Measurements from ENCODE around the gene AKNA. TPM values are rescaled to one million over a fixed set of nuclear protein-coding genes. Genes with fewer than 3 reads are reported as not detected.

The AKNA gene
- total RNA-seq, 1 donor, result 27.9 TPM

DNA sequence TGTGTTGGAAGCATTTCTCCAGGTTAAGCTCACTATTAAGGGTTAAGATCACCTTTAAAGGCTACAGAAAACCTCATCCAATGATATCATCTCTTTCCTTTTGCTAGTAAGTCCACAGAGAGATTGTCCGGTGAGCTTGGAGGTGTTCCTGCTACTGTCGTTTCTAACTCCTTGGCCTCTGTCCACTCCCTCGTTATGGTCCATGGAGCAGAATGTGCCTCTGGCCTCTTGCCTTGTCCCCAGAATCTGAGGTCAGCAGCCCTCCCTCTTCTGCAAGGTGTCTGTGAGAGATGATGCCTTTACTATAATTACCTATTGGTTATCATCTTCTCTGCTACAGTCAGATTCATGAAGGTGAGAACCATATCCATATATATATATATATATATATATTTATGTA, 43.1 kb downstream of the AKNA start:
- no peak for DNase-seq (ENCODE audit: insufficient read length, low spot score, missing footprints)
- Histone ChIP-seq H3K36me3 (ENCODE audit: insufficient read depth, low read length) (peaks cover 60% of the 10 kb centered on the region), H2AFZ (ENCODE audit: low read length) (no peak overlapping the region), H3K4me2 (ENCODE audit: insufficient read depth, low read length) (no peak overlapping the region), H3K4me3 (ENCODE audit: insufficient read depth, low read length) (no peak overlapping the region), H3K27me3 (ENCODE audit: insufficient read depth, low read length) (no peaks in the 10 kb centered on the region), H4K20me1 (ENCODE audit: insufficient read depth, low read length) (no peaks in the 10 kb centered on the region), H3K79me2 (ENCODE audit: insufficient read depth, low read length) (no peaks in the 10 kb centered on the region), H3K4me1 (ENCODE audit: insufficient read depth, low read length) (peaks cover 14% of the 10 kb centered on the region), H3K9me3 (ENCODE audit: low read depth, low read length) (no peaks in the 10 kb centered on the region), H3K27ac (ENCODE audit: low read depth, low read length) (no peak overlapping the region)
- TF ChIP-seq CTCF (IDR thresholded peaks at IDR 0.05; ENCODE audit: extremely low read depth, low read depth, low read length), result no peak

DNA sequence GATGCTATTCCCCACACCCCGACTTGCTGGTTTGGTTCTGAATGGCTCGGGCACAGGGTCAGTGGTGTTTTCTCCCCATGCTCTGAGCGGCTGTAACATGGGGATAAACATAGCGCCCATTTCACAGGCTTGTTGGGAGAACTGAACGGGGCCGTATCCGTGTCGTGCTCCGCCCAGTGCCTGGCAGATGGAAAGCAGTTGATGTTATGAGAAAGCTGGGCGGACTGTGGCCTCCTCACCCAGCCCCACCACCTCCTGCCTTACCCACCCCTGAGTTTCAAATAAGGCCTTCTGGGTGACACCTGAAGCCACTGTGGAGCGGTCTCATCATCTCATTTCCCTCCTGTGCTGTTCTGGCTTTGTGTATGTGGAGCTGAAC, 43.6 kb downstream of the AKNA start:
- H3K27ac ChIP-seq (ENCODE audit: low read depth, low read length), result no peak overlapping the region
- no peaks in the 10 kb centered on the region for H3K9me3 ChIP-seq (ENCODE audit: low read depth, low read length)
- no peak overlapping the region for H2AFZ ChIP-seq (ENCODE audit: low read length)
- H3K79me2 ChIP-seq (ENCODE audit: insufficient read depth, low read length), result no peaks in the 10 kb centered on the region
- no peaks in the 10 kb centered on the region for H3K27me3 ChIP-seq (ENCODE audit: insufficient read depth, low read length)
- H3K4me1 ChIP-seq (ENCODE audit: insufficient read depth, low read length), result peaks cover 9% of the 10 kb centered on the region
- H3K36me3 ChIP-seq (ENCODE audit: insufficient read depth, low read length), result peaks cover 63% of the 10 kb centered on the region
- no peak for TF ChIP-seq CTCF (IDR thresholded peaks at IDR 0.05; ENCODE audit: extremely low read depth, low read depth, low read length)
- DNase-seq (ENCODE audit: insufficient read length, low spot score, missing footprints), result no peak
- H3K4me2 ChIP-seq (ENCODE audit: insufficient read depth, low read length), result no peak overlapping the region
- no peaks in the 10 kb centered on the region for H4K20me1 ChIP-seq (ENCODE audit: insufficient read depth, low read length)
- no peak overlapping the region for H3K4me3 ChIP-seq (ENCODE audit: insufficient read depth, low read length)

GRCh38 chr9:114343471-114344187, 44.2 kb downstream of the AKNA start:
- no peak for DNase-seq (ENCODE audit: insufficient read length, low spot score, missing footprints)
- no peak overlapping the region for H3K4me3 ChIP-seq (ENCODE audit: insufficient read depth, low read length)
- no peaks in the 10 kb centered on the region for H3K9me3 ChIP-seq (ENCODE audit: low read depth, low read length)
- no peaks in the 10 kb centered on the region for H3K79me2 ChIP-seq (ENCODE audit: insufficient read depth, low read length)
- H3K36me3 ChIP-seq (ENCODE audit: insufficient read depth, low read length), result peaks cover 63% of the 10 kb centered on the region
- no peak overlapping the region for H3K4me2 ChIP-seq (ENCODE audit: insufficient read depth, low read length)
- no peak for TF ChIP-seq CTCF (IDR thresholded peaks at IDR 0.05; ENCODE audit: extremely low read depth, low read depth, low read length)
- H3K4me1 ChIP-seq (ENCODE audit: insufficient read depth, low read length), result peaks cover 4% of the 10 kb centered on the region
- no peaks in the 10 kb centered on the region for H4K20me1 ChIP-seq (ENCODE audit: insufficient read depth, low read length)
- no peak overlapping the region for H3K27ac ChIP-seq (ENCODE audit: low read depth, low read length)
- no peak overlapping the region for H2AFZ ChIP-seq (ENCODE audit: low read length)
- H3K27me3 ChIP-seq (ENCODE audit: insufficient read depth, low read length), result no peaks in the 10 kb centered on the region

DNA sequence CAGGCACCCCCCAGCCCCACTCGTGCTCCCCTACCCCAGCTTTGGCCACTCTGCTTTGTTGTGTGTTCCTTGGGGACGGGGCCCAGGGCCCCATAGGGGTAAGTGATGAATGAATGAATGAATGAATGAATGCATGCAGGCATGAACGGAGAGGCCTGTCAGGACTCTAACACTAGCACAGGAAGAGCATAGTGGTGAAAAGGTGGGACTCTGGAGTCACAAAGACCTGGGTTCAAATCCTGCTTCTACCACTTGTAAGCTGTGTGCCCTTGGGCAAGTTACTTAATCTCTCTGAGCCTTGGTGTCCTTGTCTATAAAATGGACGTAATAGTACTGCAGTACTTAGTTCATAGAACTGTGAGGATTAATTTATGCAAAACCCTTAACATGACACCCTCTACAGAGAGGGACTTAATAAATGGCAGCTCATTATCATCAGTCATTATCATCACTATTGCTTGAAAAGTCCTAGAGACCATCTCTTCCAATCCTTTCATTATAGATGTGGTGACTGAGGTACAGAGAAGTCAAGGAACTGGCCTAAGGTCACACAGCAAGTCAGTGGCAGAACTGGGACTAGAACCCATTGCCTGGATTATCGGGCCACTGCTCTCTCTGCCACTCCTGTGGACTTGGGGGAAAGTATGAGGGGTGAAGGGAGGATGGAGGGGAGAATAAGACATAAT, 44.9 kb downstream of the AKNA start:
- Histone ChIP-seq H3K36me3 (ENCODE audit: insufficient read depth, low read length) (peaks cover 64% of the 10 kb centered on the region), H2AFZ (ENCODE audit: low read length) (no peak overlapping the region), H4K20me1 (ENCODE audit: insufficient read depth, low read length) (no peaks in the 10 kb centered on the region), H3K79me2 (ENCODE audit: insufficient read depth, low read length) (no peaks in the 10 kb centered on the region), H3K27ac (ENCODE audit: low read depth, low read length) (no peak overlapping the region), H3K4me1 (ENCODE audit: insufficient read depth, low read length) (no peaks in the 10 kb centered on the region), H3K4me2 (ENCODE audit: insufficient read depth, low read length) (no peak overlapping the region), H3K27me3 (ENCODE audit: insufficient read depth, low read length) (no peaks in the 10 kb centered on the region), H3K9me3 (ENCODE audit: low read depth, low read length) (no peaks in the 10 kb centered on the region), H3K4me3 (ENCODE audit: insufficient read depth, low read length) (no peak overlapping the region)
- no peak for TF ChIP-seq CTCF (IDR thresholded peaks at IDR 0.05; ENCODE audit: extremely low read depth, low read depth, low read length)
- no peak for DNase-seq (ENCODE audit: insufficient read length, low spot score, missing footprints)
